ENCODE measurements around the gene CPNE7. TPM values are rescaled to one million over a fixed set of nuclear protein-coding genes. Genes with fewer than 3 reads are reported as not detected.
A peak's percentile ranks its signal among the peaks of the same experiment; 100 is the strongest.

The CPNE7 gene
- total and polyA plus RNA-seq, 2 of the 13 experiments (the other 11 are each of a cell fraction or from before 2014, with no cell fraction given), result 0.59 TPM; not detected in 1

DNA sequence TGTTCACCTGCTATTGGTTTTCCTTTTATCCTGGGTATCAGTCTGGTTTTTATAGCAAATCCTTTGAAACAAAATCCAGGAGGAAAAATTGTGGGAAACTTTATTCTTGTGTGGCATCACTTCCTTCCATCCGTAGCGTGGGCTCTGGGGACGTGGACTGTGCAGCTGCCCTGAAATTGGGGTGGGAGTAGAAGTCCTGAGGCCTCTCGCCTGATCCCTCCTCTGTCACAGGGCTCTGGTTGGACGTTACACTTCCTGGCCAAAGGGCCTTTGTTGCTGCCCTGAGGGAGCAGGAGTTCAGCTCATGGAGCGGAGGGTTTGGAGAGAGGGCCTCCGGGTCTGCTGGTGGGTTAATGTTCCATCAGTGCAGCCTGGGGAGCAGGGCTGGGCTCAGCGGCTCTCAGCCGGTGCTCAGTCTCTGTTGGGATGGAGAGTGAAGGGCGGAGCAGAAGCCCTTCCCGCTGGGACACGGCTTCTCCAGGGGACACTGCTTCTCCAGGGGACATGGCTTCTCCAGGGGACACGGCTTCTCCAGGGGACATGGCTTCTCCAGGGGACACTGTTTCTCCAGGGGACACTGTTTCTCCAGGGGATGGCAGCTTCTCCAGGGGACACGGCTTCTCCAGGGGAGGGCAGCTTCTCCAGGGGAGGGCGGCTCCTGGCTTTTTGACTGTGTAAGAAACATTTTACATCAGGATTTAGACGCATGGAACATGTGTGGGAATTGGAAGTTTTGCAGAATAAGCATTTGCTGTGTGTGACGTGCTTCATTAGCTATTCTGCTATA lies 30.3 kb upstream of the CPNE7 start (continued):
- TF ChIP-seq, protein P1, sequence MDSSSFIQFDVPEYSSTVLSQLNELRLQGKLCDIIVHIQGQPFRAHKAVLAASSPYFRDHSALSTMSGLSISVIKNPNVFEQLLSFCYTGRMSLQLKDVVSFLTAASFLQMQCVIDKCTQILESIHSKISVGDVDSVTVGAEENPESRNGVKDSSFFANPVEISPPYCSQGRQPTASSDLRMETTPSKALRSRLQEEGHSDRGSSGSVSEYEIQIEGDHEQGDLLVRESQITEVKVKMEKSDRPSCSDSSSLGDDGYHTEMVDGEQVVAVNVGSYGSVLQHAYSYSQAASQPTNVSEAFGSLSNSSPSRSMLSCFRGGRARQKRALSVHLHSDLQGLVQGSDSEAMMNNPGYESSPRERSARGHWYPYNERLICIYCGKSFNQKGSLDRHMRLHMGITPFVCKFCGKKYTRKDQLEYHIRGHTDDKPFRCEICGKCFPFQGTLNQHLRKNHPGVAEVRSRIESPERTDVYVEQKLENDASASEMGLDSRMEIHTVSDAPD (CRISPR knock-in tag; IDR thresholded peaks at IDR 0.05), result peak; percentile 64; the same call in 1 of the 2 replicates
- TF ChIP-seq, protein P2, sequence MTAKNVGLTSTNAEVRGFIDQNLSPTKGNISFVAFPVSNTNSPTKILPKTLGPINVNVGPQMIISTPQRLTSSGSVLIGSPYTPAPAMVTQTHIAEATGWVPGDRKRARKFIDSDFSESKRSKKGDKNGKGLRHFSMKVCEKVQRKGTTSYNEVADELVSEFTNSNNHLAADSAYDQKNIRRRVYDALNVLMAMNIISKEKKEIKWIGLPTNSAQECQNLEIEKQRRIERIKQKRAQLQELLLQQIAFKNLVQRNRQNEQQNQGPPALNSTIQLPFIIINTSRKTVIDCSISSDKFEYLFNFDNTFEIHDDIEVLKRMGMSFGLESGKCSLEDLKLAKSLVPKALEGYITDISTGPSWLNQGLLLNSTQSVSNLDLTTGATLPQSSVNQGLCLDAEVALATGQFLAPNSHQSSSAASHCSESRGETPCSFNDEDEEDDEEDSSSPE (CRISPR knock-in tag; IDR thresholded peaks at IDR 0.05), result 0 out of 2 replicates have a peak, but pooled peaks have one; percentile 14
- TF ChIP-seq MAZ (IDR thresholded peaks at IDR 0.05; ENCODE audit: borderline replicate concordance, low read depth, low read length) (0 out of 2 replicates have a peak, but pooled peaks have one; percentile 20), MAZ (CRISPR knock-in tag; IDR thresholded peaks at IDR 0.05; ENCODE audit: low read depth) (peak; percentile 54), EHMT2 (IDR thresholded peaks at IDR 0.05; ENCODE audit: borderline replicate concordance, low read depth, low read length) (no peak), CBX2 (IDR thresholded peaks at IDR 0.05; ENCODE audit: low read depth, low read length) (no peak), CBX2 (CRISPR knock-in tag; IDR thresholded peaks at IDR 0.05; ENCODE audit: low read depth) (no peak), FOXK1 (CRISPR knock-in tag; IDR thresholded peaks at IDR 0.05; ENCODE audit: borderline replicate concordance, low read depth) (no peak), CHD2 (IDR thresholded peaks at IDR 0.05; ENCODE audit: low read depth, low read length) (no peak), MAFG (CRISPR knock-in tag; IDR thresholded peaks at IDR 0.05) (no peak), TSC22D2 (CRISPR knock-in tag; IDR thresholded peaks at IDR 0.05; ENCODE audit: borderline replicate concordance) (no peak), LCORL (IDR thresholded peaks at IDR 0.05) (no peak), LCORL (CRISPR knock-in tag; IDR thresholded peaks at IDR 0.05) (peak; percentile 98), RFX5 (IDR thresholded peaks at IDR 0.05; ENCODE audit: low read depth, low read length) (peak; percentile 75; the same call in 1 of the 2 replicates), RELA (CRISPR knock-in tag; IDR thresholded peaks at IDR 0.05) (no peak), SP5 (CRISPR knock-in tag; IDR thresholded peaks at IDR 0.05; ENCODE audit: borderline replicate concordance, low read depth) (peak; percentile 36; the same call in 1 of the 2 replicates), FOSL1 (CRISPR knock-in tag; IDR thresholded peaks at IDR 0.05; ENCODE audit: borderline replicate concordance) (no peak), SP1 (IDR thresholded peaks at IDR 0.05) (no peak), SP1 (CRISPR knock-in tag; IDR thresholded peaks at IDR 0.05) (no peak), ZNF670 (CRISPR knock-in tag; IDR thresholded peaks at IDR 0.05; ENCODE audit: borderline replicate concordance) (0 out of 2 replicates have a peak, but pooled peaks have one; percentile 71)
- TF ChIP-seq, protein P3, sequence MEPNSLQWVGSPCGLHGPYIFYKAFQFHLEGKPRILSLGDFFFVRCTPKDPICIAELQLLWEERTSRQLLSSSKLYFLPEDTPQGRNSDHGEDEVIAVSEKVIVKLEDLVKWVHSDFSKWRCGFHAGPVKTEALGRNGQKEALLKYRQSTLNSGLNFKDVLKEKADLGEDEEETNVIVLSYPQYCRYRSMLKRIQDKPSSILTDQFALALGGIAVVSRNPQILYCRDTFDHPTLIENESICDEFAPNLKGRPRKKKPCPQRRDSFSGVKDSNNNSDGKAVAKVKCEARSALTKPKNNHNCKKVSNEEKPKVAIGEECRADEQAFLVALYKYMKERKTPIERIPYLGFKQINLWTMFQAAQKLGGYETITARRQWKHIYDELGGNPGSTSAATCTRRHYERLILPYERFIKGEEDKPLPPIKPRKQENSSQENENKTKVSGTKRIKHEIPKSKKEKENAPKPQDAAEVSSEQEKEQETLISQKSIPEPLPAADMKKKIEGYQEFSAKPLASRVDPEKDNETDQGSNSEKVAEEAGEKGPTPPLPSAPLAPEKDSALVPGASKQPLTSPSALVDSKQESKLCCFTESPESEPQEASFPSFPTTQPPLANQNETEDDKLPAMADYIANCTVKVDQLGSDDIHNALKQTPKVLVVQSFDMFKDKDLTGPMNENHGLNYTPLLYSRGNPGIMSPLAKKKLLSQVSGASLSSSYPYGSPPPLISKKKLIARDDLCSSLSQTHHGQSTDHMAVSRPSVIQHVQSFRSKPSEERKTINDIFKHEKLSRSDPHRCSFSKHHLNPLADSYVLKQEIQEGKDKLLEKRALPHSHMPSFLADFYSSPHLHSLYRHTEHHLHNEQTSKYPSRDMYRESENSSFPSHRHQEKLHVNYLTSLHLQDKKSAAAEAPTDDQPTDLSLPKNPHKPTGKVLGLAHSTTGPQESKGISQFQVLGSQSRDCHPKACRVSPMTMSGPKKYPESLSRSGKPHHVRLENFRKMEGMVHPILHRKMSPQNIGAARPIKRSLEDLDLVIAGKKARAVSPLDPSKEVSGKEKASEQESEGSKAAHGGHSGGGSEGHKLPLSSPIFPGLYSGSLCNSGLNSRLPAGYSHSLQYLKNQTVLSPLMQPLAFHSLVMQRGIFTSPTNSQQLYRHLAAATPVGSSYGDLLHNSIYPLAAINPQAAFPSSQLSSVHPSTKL (CRISPR knock-in tag; IDR thresholded peaks at IDR 0.05), result peak; percentile 29; the same call in 1 of the 2 replicates
- TF ChIP-seq, protein P4, sequence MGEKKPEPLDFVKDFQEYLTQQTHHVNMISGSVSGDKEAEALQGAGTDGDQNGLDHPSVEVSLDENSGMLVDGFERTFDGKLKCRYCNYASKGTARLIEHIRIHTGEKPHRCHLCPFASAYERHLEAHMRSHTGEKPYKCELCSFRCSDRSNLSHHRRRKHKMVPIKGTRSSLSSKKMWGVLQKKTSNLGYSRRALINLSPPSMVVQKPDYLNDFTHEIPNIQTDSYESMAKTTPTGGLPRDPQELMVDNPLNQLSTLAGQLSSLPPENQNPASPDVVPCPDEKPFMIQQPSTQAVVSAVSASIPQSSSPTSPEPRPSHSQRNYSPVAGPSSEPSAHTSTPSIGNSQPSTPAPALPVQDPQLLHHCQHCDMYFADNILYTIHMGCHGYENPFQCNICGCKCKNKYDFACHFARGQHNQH (CRISPR knock-in tag; IDR thresholded peaks at IDR 0.05), result 0 out of 2 replicates have a peak, but pooled peaks have one; percentile 7
- TF ChIP-seq, protein P5, sequence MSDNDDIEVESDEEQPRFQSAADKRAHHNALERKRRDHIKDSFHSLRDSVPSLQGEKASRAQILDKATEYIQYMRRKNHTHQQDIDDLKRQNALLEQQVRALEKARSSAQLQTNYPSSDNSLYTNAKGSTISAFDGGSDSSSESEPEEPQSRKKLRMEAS (IDR thresholded peaks at IDR 0.05), result peak; percentile 67

Data from HepG2 (cell line).